ENCODE data around the gene CREB5.

The CREB5 gene

DNA sequence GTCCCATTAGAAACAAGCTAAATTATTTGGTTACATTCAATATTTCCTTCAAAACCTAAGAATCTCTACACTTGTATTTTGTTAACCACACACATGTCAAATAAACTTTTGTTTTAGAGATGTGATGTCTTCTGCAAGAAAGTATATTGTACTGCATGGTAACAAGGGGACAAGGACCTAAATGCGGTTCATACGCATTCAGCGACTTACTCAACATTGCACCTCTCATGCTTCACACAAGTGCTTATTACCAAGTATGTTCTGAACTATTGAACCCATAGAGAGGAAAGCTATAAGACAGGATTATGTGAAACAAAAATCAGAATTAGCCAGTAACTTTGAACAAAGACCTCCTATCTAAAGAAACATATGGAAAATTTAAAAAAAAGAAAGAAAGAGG is 68.3 kb downstream of the CREB5 start:
- DNase-seq (ENCODE audit: low spot score): no peak

DNA sequence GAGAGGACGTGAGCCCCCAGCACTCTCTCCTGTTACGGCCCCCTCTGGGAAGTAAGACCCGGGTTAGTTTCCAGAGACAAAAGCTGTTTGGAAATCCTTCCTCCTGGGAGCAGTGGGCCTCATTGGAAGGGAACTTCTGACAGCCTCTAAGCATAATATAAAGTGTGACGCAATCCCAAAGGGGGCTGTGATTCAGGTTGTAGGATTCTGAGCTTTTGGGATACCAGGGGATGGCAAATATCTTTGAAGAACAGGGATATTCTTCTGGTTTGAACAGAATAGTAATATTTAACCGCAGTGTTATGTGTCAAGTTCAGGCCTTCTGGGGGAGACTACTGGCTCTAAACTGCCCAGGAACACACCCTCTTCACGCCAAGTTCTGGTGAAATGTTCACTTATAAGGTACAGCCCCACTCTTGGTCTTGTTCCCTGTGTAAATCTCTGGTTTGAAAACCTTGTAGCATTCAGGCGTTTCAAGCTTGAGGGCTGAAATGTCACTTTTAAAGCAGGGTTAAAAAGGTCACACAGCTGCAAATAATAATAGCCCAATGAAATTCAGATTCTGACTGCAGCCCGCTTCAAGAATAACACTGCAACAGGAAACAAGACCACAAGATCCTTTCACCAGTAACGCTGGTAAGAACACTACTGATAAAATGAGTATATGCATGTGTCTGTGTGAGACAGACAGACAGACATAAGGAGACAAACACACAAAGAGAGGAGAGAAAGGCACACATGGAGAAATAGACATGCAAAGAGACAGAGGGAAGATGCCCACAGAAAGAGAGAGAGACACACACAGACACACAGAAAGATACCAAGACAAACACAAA is 69.0 kb downstream of the CREB5 start:
- no peak for DNase-seq (ENCODE audit: low spot score)

DNA sequence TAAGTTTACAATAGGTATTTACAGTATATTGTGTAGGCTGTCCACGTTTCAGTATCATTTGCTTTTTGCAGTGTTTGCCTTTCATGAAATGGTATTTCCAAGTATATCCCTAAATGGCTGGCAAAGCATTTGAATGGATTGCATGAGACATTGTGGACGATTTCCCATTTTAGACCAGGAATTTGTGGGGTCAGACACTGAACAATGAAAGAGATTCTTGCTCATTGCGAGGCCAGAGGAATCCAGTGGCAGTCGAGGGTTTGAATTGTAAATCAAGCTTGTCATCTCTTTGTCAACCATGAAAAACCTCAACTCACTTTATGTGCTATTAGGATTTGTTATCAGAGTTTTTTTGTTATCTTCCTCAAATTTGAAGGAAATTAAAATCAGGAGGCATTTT is 70.8 kb downstream of the CREB5 start:
- no peak for DNase-seq (ENCODE audit: low spot score)

DNA sequence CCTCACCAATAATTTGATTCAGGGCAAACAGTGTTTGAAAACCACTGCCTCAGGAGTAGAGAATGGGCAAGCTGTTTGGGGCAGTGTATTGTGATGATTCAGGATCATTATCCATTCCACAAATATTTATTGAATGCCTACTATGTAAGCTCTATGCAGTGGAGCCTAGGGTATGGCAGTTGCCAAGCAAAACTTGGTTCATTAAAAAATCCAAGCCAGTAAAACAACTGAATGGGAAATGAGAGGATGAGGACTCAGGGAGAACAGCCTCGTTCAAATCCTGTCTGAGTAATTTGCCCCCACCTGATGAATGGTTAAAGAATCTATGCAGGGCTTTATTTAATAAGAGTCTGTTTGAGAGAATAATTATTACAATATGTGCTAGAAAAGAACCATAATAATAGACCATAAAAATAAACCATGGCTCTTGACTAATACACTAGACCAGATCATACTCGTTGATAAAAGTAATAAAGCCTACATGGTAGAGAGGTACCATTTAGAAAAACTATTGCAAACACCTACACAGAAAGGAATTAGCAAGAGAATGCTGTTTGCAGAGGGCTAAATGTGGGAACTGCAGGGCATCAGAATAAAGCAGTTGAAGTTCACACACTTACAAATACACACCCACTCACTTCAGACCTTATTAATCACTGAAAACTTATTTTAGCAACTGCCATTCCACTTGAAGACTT is 71.7 kb downstream of the CREB5 start:
- DNase-seq (ENCODE audit: low spot score): peak; percentile 53

DNA sequence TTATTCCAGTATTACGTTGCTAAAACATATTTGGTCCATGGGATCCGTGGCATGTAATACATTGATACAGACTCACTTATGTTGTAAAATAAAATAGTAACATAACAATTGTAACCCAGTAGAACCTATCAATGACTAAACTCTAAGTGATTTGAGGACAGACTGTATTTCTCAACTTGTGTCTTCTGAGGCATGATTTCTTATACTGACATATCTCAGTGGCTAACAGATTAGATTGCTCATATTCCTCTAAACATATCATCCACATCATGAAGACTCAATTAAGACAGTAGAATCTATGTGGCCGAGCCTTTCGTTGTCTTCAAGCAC is 72.3 kb downstream of the CREB5 start:
- no peak for DNase-seq (ENCODE audit: low spot score)

DNA sequence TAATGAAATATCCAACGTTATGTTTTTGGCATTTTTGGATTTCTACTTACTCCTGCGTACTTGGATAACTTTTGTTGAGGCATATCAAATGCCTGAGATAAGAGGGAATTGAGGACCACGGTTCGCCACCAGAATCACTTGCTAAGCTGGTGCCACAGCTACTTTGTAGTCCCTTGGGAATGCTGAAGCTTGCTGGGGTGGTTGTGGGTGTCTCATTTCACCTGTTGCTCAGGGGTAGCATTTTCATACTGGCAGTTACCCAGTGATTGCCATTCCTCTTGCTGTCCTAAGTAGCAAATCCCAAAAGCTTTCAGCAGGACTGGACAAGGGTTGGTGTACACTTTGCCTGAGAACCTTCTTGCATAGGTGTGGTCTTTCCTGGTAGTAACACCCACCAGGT is 75.2 kb downstream of the CREB5 start:
- no peak for DNase-seq (ENCODE audit: low spot score)

DNA sequence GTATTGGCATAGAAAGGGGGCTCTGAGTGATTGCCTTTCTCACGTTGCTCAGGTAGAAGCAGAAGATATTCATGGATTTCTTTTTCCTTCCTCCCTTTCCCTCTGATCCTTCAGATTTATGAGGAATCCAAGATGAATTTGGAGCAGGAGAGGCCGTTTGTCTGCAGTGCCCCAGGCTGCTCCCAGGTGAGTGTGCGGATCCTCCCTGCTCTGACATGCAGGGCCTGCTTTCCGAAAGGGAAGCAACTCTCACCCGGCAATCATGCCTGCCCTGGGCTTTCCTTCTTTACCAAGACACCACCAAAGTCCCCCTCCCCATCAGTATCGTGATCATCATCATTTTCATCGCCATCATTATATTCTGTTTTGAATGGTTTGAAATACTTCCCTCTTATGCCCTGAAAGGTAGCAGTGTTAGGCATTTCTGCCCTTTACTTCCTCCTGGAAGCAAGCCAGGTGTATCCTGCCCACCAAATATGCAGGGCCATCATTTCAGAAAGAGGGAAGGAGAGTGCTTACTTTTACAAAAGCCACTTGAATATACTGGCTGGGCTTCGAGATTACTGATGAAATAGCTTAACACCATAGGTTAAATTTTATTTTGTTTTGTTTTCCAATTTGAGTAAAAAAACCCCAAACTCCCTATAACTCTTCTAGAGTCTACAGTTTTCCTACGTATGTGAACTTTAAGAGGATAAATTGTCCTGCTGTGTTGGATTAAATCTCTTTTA is 75.9 kb downstream of the CREB5 start:
- no peak for DNase-seq (ENCODE audit: low spot score)

DNA sequence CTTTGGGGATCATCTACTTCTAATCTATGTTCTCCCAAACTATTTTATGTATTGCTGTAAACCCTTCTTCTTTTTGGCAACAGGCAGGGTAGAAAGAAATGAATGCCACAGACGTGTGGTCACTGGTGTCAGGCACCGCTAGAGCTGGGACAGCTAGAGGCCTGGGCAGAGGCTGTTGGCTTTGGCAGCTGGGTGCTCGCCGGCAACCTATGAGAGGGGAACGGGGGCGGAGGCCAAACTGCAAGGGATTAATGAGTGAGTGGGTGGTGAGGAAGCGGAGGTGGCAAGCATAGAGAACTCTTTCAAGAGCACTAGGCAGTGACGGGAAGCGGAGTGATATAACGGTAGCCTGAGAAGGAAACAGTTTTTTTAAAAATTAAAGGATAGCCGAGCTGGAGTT is 78.5 kb downstream of the CREB5 start:
- no peak for DNase-seq (ENCODE audit: low spot score)

DNA sequence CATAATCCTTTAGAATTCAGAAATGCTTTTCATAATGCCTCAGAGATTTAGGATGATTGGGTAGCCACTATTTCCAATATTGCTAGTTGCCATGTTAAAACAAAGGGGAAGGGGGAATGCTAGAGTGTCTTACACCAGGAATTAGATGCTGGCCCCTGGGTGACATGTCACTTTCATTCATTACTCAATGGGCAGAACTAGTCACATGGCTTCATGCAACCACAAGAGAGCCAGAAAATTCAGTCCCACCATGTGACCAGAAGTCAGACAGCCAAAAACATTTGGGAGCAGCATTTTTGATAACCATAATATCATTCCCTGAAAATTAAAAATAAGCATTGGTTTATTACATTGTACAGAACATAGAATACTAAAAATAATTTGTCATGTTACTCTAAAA is 81.2 kb downstream of the CREB5 start:
- no peak for DNase-seq (ENCODE audit: low spot score)

DNA sequence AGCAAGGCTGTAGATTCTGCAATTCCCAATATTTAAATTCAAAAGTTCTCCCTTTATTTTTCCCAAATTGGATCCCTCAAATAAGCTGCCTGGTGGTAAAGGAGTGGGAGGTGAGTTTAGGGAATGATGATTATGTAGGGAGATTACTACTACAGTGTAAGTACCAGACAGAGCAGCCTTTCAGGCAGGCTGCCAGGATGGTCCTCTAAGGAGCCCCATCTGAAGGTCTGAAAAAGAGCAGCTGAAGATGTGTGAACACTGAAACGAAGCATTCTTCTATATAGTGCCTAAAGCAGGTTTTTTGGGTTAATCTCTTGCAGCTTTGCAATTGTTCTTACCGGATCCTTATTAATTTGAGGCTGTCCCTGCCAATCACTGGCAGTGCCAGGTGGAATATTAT is 84.7 kb downstream of the CREB5 start:
- no peak for DNase-seq (ENCODE audit: low spot score)

DNA sequence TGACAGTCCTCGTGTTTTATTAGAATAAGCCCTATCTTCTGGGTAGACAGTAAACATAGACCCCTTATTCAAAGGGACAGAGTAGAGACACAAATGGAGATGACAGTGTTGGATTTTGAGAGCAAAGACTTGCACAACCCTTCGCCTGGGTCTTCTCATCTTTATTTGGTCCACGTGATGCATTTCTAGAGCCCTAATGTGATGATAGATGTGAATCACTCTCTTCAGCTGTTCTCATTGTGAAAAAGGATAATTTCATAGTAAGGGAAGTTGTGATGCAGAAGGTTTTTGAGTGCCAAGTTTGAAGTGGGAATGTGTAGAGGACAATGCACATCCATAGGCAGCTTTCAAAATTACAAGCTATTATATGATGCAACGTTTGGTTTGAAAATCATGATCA is 86.3 kb downstream of the CREB5 start:
- DNase-seq (ENCODE audit: low spot score): no peak

DNA sequence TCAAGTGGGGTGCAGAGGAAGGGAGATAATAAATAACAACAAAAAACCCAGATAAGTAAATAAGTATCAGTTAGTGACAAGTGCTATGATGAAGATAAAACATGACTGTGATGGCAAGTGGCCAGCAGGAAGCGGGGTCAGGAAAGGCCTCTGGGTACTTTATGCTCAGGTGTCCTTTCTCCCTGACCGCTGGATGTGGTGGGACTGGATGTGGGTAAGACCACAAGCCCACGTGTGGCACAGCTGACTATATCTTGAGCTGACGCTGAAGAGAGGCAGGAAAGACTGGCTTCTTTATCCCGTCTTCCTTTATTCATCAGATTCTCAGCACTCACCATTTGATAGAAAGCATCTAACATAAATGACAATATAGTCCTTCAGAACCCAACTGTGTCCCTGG is 87.8 kb downstream of the CREB5 start:
- DNase-seq (ENCODE audit: low spot score): no peak

DNA sequence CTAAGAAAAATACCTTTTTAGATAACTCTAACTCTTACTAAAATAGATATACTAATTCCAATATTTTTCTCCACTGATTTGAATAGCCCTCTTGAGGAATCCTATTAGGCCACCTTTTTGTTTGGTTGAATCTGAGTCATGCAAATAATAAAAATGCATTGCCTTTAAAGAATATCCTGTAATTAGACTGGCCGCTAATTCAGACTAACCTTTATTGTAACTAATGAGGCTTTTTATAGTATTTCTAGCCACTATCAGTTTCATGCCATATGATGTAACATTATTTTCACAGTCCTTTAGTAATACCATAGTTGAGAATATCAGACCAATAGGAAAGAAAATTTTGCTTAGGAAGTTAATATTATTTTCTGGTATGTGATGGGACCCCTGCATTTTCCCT is 90.1 kb downstream of the CREB5 start:
- no peak for DNase-seq (ENCODE audit: low spot score)

DNA sequence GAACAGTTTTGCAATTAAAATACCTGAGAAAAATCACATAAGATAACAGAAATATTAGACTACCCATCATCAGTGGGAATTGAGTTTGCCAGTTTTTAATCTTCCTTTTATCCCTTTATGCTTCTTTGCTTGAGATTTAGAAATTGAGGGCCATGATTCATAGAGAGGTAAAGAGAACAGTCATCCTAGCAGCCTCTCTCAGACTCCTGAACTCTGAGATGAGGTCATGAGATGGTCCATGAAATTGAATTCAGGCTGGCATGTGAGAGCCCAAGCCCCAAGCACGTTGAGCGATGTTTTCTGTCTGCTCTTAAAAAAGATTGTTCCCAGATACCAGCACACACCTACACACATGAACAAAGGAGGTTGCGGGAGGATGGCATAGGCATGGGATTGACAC is 91.1 kb downstream of the CREB5 start:
- DNase-seq (ENCODE audit: low spot score): no peak

DNA sequence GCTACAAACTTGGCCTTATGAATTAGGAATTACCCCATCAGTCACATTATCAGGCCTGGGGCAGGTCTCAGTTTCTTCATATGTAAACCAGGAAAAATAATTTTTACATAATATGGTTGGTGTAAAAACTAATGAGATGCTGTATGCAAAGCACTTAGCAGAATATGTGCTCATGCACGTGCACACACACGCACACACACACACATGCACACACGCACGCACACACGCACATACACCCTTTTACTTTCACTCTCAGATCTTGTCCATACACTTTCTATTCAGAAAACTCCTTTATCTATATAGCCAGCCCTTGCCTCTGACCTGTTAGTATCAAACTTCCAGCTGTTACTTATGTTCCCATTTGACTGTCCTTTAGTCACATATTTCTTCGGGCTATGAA is 92.7 kb downstream of the CREB5 start:
- no peak for DNase-seq (ENCODE audit: low spot score)

DNA sequence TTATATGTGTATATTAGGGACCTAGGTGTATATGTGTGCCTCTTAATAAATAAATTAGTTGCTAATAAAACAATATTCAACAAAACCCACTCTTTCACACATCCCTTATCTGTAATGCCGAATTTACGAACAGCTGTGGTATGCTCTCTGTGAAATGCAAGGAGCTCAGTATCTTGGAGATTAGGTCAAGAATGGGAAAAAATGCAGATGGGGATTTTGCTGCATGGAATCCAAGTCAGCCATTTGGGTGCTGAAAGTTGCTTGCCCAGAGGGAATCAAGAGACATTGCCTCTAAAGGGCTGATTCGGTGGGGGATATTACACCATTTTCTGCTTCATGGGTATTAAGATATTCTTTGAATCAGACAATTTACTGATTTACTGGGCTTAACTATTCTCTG is 93.5 kb downstream of the CREB5 start:
- DNase-seq (ENCODE audit: low spot score): no peak

DNA sequence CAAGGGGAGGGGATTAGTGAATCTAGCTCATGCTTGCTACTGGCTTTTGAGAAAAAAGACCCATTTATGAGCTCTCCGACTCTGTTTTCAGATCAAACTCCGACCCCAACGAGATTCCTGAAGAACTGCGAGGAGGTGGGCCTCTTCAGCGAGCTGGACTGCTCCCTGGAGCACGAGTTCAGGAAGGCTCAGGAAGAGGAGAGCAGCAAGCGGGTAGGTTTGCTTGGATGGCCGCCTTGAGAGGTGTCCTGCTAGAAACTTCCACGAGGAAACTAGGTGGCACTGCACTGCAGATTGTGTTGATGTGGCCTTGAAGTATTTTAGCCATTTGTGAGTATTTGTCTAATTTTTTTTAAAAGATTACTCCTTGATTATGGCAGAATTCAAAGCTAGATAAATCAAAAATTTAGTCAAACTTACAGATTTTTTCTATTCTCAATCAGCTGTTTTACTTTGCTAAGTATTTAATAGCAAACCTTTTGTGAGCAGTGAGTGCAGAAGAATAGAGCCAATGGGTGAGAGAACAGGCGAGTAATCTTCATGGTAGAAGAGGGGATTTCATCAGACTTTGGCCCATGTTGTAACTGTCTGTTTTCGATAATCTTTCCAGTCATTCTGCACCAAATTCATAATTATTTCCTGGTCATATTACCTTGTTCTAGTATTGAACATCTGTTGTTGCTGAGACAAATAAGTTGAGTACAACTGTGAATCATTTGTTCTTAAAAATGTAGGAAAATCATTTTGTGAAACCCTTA is 95.4 kb downstream of the CREB5 start:
- no peak for DNase-seq (ENCODE audit: low spot score)

DNA sequence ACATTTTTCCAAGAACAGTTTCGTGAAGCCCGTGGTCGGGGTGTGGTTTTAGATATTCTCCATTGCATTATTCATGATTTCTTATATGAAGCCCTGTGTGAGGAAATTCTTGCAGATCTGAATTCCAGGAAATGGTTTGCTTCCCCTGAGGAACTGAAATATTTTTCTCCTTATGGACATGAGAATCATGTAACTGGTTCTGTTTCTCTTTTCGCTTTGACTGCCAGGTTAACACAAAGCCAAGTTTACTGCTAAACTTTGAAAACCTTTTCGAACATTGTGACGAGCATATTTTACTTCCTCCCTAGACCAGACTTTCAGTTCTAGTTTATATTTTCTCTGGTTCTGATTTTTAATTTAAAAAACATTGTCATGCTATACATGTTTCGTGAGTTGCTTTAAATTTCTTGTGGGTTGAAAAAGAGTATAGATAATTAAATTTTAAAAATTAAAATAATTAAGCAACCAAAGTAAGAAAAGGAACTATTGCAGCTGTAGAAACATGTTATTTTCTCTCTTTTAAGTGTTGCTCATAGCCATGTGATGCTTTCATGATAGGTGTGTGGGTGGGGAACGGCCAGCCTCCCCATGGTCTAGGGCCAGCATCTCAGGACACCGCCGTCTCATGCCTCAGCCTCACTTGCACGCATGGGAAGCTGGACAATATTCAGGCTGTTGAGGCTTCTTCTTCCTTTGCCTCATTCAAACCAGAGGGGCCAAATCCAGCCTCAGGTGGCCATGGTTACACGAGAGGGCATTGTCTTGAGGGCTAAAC is 97.1 kb downstream of the CREB5 start:
- no peak for DNase-seq (ENCODE audit: low spot score)

DNA sequence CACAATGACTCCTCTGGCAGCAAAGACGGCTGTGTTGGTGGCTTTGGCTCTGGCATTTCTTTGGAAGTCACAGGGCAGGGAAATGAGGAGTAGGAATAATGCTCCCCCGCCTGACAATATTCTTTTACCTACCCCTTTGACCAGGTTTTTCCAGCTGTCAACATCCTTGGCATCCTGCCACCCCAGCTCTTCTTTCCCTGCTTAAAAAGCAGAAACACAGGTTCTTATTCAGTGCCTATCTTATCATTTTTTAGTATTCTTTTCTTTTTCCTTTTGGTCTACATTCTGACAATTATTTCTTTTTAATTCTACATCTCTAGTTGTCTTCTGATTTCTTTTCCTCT is 97.7 kb downstream of the CREB5 start:
- DNase-seq (ENCODE audit: low spot score): no peak

DNA sequence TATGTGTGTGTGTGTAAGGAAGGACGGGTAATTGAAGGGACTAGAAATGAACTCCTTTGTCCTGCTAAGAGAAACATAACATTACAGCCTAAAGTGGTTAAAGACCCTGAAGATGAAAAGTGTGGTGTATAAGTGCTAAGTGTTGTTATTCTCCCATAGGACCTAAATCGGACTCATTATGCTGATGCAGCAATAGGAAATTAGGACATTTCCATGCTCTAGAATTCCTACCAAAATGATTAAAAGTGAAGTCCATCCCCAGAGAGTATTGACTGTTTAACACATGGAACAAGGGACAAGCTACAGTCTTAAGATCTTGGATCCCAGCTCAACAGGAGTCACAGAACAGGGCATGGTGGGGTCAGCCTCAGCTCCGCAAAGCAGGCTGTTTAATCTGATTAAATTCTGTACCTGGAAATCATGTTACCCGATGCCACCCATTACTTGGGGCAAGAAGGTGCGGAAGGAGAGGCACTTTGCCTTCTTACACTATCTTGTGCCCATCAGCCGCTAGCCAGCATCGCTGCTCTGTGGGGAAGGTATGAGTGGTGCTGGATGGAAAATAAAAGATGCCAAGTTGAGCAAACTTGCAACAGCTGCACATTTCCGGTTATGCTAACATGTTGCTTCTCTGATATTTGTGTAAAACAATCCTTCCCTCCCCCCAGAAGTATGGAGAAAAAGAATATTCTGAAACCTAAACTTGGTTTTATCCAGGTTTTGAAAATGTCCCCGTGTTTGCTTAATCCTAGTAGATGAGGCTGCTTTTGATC is 100.5 kb downstream of the CREB5 start:
- no peak for DNase-seq (ENCODE audit: low spot score)

All from AG08395 (cell line).